ENCODE data around the gene MUC5AC. TPM values are rescaled to one million over a fixed set of nuclear protein-coding genes. Genes with fewer than 3 reads are reported as not detected.

The MUC5AC gene
- total RNA-seq, 1 experiment from 2014 or later = under 0.01 TPM

- DNase-seq (ENCODE audit: low read depth, low spot score) (no peak), ATAC-seq (0 out of 2 replicates have a peak, but pooled peaks have one; percentile 24)
- Histone ChIP-seq H4K20me1 (ENCODE audit: insufficient read depth) (no peaks in the 10 kb centered on the region), H3K9ac (ENCODE audit: low read length) (no peak overlapping the region), H3K79me2 (ENCODE audit: insufficient read depth, low read length) (no peaks in the 10 kb centered on the region), H3K27ac (ENCODE audit: low read depth, low read length) (no peak overlapping the region), H3K9me3 (ENCODE audit: control insufficient read depth in 1 of 2, insufficient read depth in 1 of 2, low read depth in 1 of 2, low read length in 2 of 2) (no peaks in the 10 kb centered on the region), H3K9me2 (ENCODE audit: insufficient read depth) (no peaks in the 10 kb centered on the region), H2AFZ (ENCODE audit: low read depth, low read length, poor library complexity, severe bottlenecking) (no peak overlapping the region), H3K27me3 (ENCODE audit: insufficient read depth, low read length) (no peaks in the 10 kb centered on the region), H3K4me1 (ENCODE audit: control insufficient read depth in 1 of 2, insufficient read depth in 2 of 2, low read length in 2 of 2) (peaks cover 0 to 6% of the 10 kb centered on the region in 2 experiments; a peak in 1 of 4 replicates), H3K36me3 (ENCODE audit: control insufficient read depth in 1 of 2, insufficient read depth in 2 of 2, low read length in 2 of 2) (no peaks in the 10 kb centered on the region), H3K4me2 (ENCODE audit: low read length) (no peak overlapping the region), H3K4me3 (replicated peaks in 1 of 2; ENCODE audit: low read depth in 1 of 2, low read length in 2 of 2) (no peak overlapping the region)
- no TSS peak for BruUV-seq (replicated peaks)
- ChIA-PET CTCF (interaction anchor here (0.7 to 1.0 kb wide), 2 partner anchors 29 to 33 kb away, joined by 3 to 4 read pairs; no protein-coding TSS in a partner anchor), POLR2A (no interaction called here), RAD21 (ENCODE audit: low non-redundant PET in 1 of 2, low total read pairs in 2 of 2, uncharacterized antibody in 2 of 2, unreplicated experiment in 2 of 2) (no interaction called here)
- intact Hi-C loops (cut with micrococcal nuclease) = loop anchor here (1.0 kb wide), 1 partner anchor 119 kb away; no protein-coding TSS in a partner anchor
- TF ChIP-seq EGR1 (IDR thresholded peaks at IDR 0.05; ENCODE audit: low read depth) (no peak), ELF1 (IDR thresholded peaks at IDR 0.05; ENCODE audit: borderline replicate concordance, low read depth) (no peak), YY1 (IDR thresholded peaks at IDR 0.05; ENCODE audit: extremely low read depth, insufficient replicate concordance, low read depth, low read length) (no peak), SIN3A (IDR thresholded peaks at IDR 0.05; ENCODE audit: low read depth) (no peak), MAX (IDR thresholded peaks at IDR 0.05) (no peak), ATF3 (IDR thresholded peaks at IDR 0.05) (no peak), FOSL1 (IDR thresholded peaks at IDR 0.05; ENCODE audit: low read depth) (no peak), ZFX (IDR thresholded peaks at IDR 0.05) (no peak), CEBPB (IDR thresholded peaks at IDR 0.05; ENCODE audit: low read depth) (no peak), CBX3 (IDR thresholded peaks at IDR 0.05; ENCODE audit: low read depth) (no peak), SRF (IDR thresholded peaks at IDR 0.05; ENCODE audit: low read depth) (no peak), REST (IDR thresholded peaks at IDR 0.05; ENCODE audit: low read depth) (no peak), POLR2AphosphoS5 (IDR thresholded peaks at IDR 0.05; ENCODE audit: low read depth, low read length) (no peak), EZH2 (IDR thresholded peaks at IDR 0.05) (no peak)
These were observed 75.1 kb downstream of the MUC5AC start for GRCh38 chr11:1232883-1233321.
